Nephron (organoid): ENCODE measurements around the gene TRPC5OS.

Experiments used
- H3K27ac Mint-ChIP-seq, 3 experiments: 2 replicates each; pipeline ENCODE4 v1.8.0; 2020; ENCODE audit warnings: mixed read lengths in 3 of 3, mild to moderate bottlenecking in 2 of 3, moderate library complexity in 1 of 3
- H3K27me3 Mint-ChIP-seq: 2 replicates; pipeline ENCODE4 v1.8.0; 2021; ENCODE audit warnings: low read depth, mild to moderate bottlenecking, moderate library complexity, mixed read lengths
- H3K36me3 Mint-ChIP-seq: 2 replicates; pipeline ENCODE4 v1.8.0; 2020; ENCODE audit warnings: low read depth, mixed read lengths
- H3K4me1 Mint-ChIP-seq: 2 replicates; pipeline ENCODE4 v1.8.0; 2020; ENCODE audit warnings: mixed read lengths
- H3K4me3 Mint-ChIP-seq, 3 experiments: 2 replicates each; pipeline ENCODE4 v1.8.0; 2020; ENCODE audit warnings: mild to moderate bottlenecking in 3 of 3, mixed read lengths in 3 of 3, moderate library complexity in 2 of 3
- H3K9me3 Mint-ChIP-seq: 2 replicates; pipeline ENCODE4 v1.8.0; 2020; ENCODE audit warnings: mixed read lengths
- CTCF ChIP-seq, 3 experiments: fragments of 200-600 bp; sonication (generic); IDR thresholded peaks; one replicate each; pipeline ENCODE4 v1.5.0; 2021; ENCODE audit warnings: antibody characterized with exemption in 3 of 3; ENCODE audit not compliant: unreplicated experiment in 3 of 3

The TRPC5OS gene

GRCh38 chrX:111876646-111877045, 665 bp downstream of the TRPC5OS start:
- no peaks in the 10 kb centered on the region for H3K4me1 Mint-ChIP-seq
- H3K4me3 Mint-ChIP-seq, result no peak overlapping the region
- no peaks in the 10 kb centered on the region for H3K36me3 Mint-ChIP-seq
- H3K27me3 Mint-ChIP-seq, result no peaks in the 10 kb centered on the region
- peaks cover 4% of the 10 kb centered on the region for H3K9me3 Mint-ChIP-seq
- no peak overlapping the region for H3K27ac Mint-ChIP-seq
- TF ChIP-seq CTCF (IDR thresholded peaks at IDR 0.05; ENCODE audit: unreplicated experiment in 3 of 3), result no peak

- Mint-ChIP-seq H3K27ac (no peak overlapping the region), H3K4me3 (no peak overlapping the region), H3K27me3 (no peaks in the 10 kb centered on the region), H3K4me1 (no peaks in the 10 kb centered on the region), H3K9me3 (peaks cover 4% of the 10 kb centered on the region), H3K36me3 (no peaks in the 10 kb centered on the region)
- no peak for TF ChIP-seq CTCF (IDR thresholded peaks at IDR 0.05; ENCODE audit: unreplicated experiment in 3 of 3)
Measured at GRCh38 chrX:111877681-111878080, 1.7 kb downstream of the TRPC5OS start.

GRCh38 chrX:111880735-111881134, 4.8 kb downstream of the TRPC5OS start:
- TF ChIP-seq CTCF (IDR thresholded peaks at IDR 0.05; ENCODE audit: unreplicated experiment in 3 of 3), result no peak
- Mint-ChIP-seq H3K27ac (no peak overlapping the region), H3K36me3 (no peaks in the 10 kb centered on the region), H3K4me1 (no peaks in the 10 kb centered on the region), H3K9me3 (peaks cover 4% of the 10 kb centered on the region), H3K4me3 (no peak overlapping the region), H3K27me3 (no peaks in the 10 kb centered on the region)

GRCh38 chrX:111881715-111882114, 5.7 kb downstream of the TRPC5OS start:
- Mint-ChIP-seq H3K9me3 (peaks cover 4% of the 10 kb centered on the region), H3K36me3 (no peaks in the 10 kb centered on the region), H3K27ac (no peak overlapping the region), H3K4me3 (no peak overlapping the region), H3K4me1 (no peaks in the 10 kb centered on the region), H3K27me3 (no peaks in the 10 kb centered on the region)
- no peak for TF ChIP-seq CTCF (IDR thresholded peaks at IDR 0.05; ENCODE audit: unreplicated experiment in 3 of 3)

GRCh38 chrX:111886678-111887077, 10.7 kb downstream of the TRPC5OS start:
- Mint-ChIP-seq H3K4me1 (no peaks in the 10 kb centered on the region), H3K4me3 (no peak overlapping the region), H3K27ac (no peak overlapping the region), H3K27me3 (no peaks in the 10 kb centered on the region), H3K36me3 (no peaks in the 10 kb centered on the region), H3K9me3 (no peaks in the 10 kb centered on the region)
- no peak for TF ChIP-seq CTCF (IDR thresholded peaks at IDR 0.05; ENCODE audit: unreplicated experiment in 3 of 3)

- Mint-ChIP-seq H3K9me3 (no peaks in the 10 kb centered on the region), H3K27ac (no peak overlapping the region), H3K36me3 (no peaks in the 10 kb centered on the region), H3K4me3 (no peak overlapping the region), H3K27me3 (no peaks in the 10 kb centered on the region), H3K4me1 (no peaks in the 10 kb centered on the region)
- no peak for TF ChIP-seq CTCF (IDR thresholded peaks at IDR 0.05; ENCODE audit: unreplicated experiment in 3 of 3)
Measured at GRCh38 chrX:111888600-111888999, 12.6 kb downstream of the TRPC5OS start.
